ENCODE data around the gene ALKBH5.

The ALKBH5 gene

GRCh38 chr17:18224387-18225120 is 40.9 kb downstream of the ALKBH5 start:
- Histone ChIP-seq H3K27ac (ENCODE audit: low read length) (no peak overlapping the region), H3K9me3 (ENCODE audit: control insufficient read depth in 2 of 2, low read length in 2 of 2) (no peaks in the 10 kb centered on the region)

GRCh38 chr17:18225121-18225641 is 41.6 kb downstream of the ALKBH5 start, which contains the start of gene LLGL1:
Gene LLGL1, plus strand, starts transcription at chr17:18225635. Its CDS starts 48 bp downstream, at chr17:18225683.
- H3K4me1 ChIP-seq (ENCODE audit: control insufficient read depth, insufficient read depth, low read length) = peaks cover 23% of the 10 kb centered on the region
- H3K4me3 ChIP-seq (ENCODE audit: low read length in 2 of 2) = peak within 1 kb of the TSS; percentile 84
- no peaks in the 10 kb centered on the region for H3K27me3 ChIP-seq (ENCODE audit: control insufficient read depth in 1 of 2, insufficient read depth in 2 of 2, low read length in 2 of 2)
- no peaks in the 10 kb centered on the region for H3K36me3 ChIP-seq (ENCODE audit: control insufficient read depth in 2 of 2, insufficient read depth in 2 of 2, low read length in 2 of 2)
- H3K9me3 ChIP-seq (ENCODE audit: control insufficient read depth in 2 of 2, low read length in 2 of 2) = no peaks in the 10 kb centered on the region
- no peak within 1 kb of the TSS for H3K27ac ChIP-seq (ENCODE audit: low read length)
- peak within 1 kb of the TSS; percentile 80 to 89 for H3K9ac ChIP-seq (ENCODE audit: low read length in 2 of 2)

More at GRCh38 chr17:18224387-18225120, 40.9 kb downstream of the ALKBH5 start:
- Histone ChIP-seq H3K27me3 (ENCODE audit: control insufficient read depth in 1 of 2, insufficient read depth in 2 of 2, low read length in 2 of 2) (no peaks in the 10 kb centered on the region), H3K9ac (ENCODE audit: low read length in 2 of 2) (peak overlapping the region; percentile 55 to 65), H3K4me3 (ENCODE audit: low read length in 2 of 2) (peak overlapping the region; percentile 67 to 69), H3K36me3 (ENCODE audit: control insufficient read depth in 2 of 2, insufficient read depth in 2 of 2, low read length in 2 of 2) (no peaks in the 10 kb centered on the region), H3K4me1 (ENCODE audit: control insufficient read depth, insufficient read depth, low read length) (peaks cover 23% of the 10 kb centered on the region)

- H3K27me3 ChIP-seq (ENCODE audit: control insufficient read depth in 1 of 2, insufficient read depth in 2 of 2, low read length in 2 of 2) = no peaks in the 10 kb centered on the region
- H3K4me1 ChIP-seq (ENCODE audit: control insufficient read depth, insufficient read depth, low read length) = peaks cover 23% of the 10 kb centered on the region
- H3K36me3 ChIP-seq (ENCODE audit: control insufficient read depth in 2 of 2, insufficient read depth in 2 of 2, low read length in 2 of 2) = no peaks in the 10 kb centered on the region
- H3K9ac ChIP-seq (ENCODE audit: low read length in 2 of 2) = peak overlapping the region; percentile 80 to 89
- H3K4me3 ChIP-seq (ENCODE audit: low read length in 2 of 2) = peak overlapping the region; percentile 84
- no peak overlapping the region for H3K27ac ChIP-seq (ENCODE audit: low read length)
- H3K9me3 ChIP-seq (ENCODE audit: control insufficient read depth in 2 of 2, low read length in 2 of 2) = no peaks in the 10 kb centered on the region
Measured at GRCh38 chr17:18225642-18226283, 42.1 kb downstream of the ALKBH5 start.

GRCh38 chr17:18226284-18226945 is 42.8 kb downstream of the ALKBH5 start:
- no peak overlapping the region for H3K27ac ChIP-seq (ENCODE audit: low read length)
- peak overlapping the region; percentile 80 to 89 for H3K9ac ChIP-seq (ENCODE audit: low read length in 2 of 2)
- H3K4me1 ChIP-seq (ENCODE audit: control insufficient read depth, insufficient read depth, low read length) = peaks cover 23% of the 10 kb centered on the region

GRCh38 chr17:18227635-18228034 is 44.0 kb downstream of the ALKBH5 start:
- no peak overlapping the region for H3K4me3 ChIP-seq (ENCODE audit: low read length in 2 of 2)
- no peaks in the 10 kb centered on the region for H3K36me3 ChIP-seq (ENCODE audit: control insufficient read depth in 2 of 2, insufficient read depth in 2 of 2, low read length in 2 of 2)
- no peak overlapping the region for H3K27ac ChIP-seq (ENCODE audit: low read length)
- no peaks in the 10 kb centered on the region for H3K9me3 ChIP-seq (ENCODE audit: control insufficient read depth in 2 of 2, low read length in 2 of 2)
- no peaks in the 10 kb centered on the region for H3K27me3 ChIP-seq (ENCODE audit: control insufficient read depth in 1 of 2, insufficient read depth in 2 of 2, low read length in 2 of 2)
- H3K9ac ChIP-seq (ENCODE audit: low read length in 2 of 2) = no peak overlapping the region
- peaks cover 23% of the 10 kb centered on the region for H3K4me1 ChIP-seq (ENCODE audit: control insufficient read depth, insufficient read depth, low read length)

More at GRCh38 chr17:18226284-18226945, 42.8 kb downstream of the ALKBH5 start:
- Histone ChIP-seq H3K27me3 (ENCODE audit: control insufficient read depth in 1 of 2, insufficient read depth in 2 of 2, low read length in 2 of 2) (no peaks in the 10 kb centered on the region), H3K4me3 (ENCODE audit: low read length in 2 of 2) (peak overlapping the region; percentile 84), H3K36me3 (ENCODE audit: control insufficient read depth in 2 of 2, insufficient read depth in 2 of 2, low read length in 2 of 2) (no peaks in the 10 kb centered on the region), H3K9me3 (ENCODE audit: control insufficient read depth in 2 of 2, low read length in 2 of 2) (no peaks in the 10 kb centered on the region)

GRCh38 chr17:18228176-18228682 is 44.6 kb downstream of the ALKBH5 start:
- peaks cover 23% of the 10 kb centered on the region for H3K4me1 ChIP-seq (ENCODE audit: control insufficient read depth, insufficient read depth, low read length)
- H3K4me3 ChIP-seq (ENCODE audit: low read length in 2 of 2) = no peak overlapping the region
- H3K9ac ChIP-seq (ENCODE audit: low read length in 2 of 2) = no peak overlapping the region
- H3K27me3 ChIP-seq (ENCODE audit: control insufficient read depth in 1 of 2, insufficient read depth in 2 of 2, low read length in 2 of 2) = no peaks in the 10 kb centered on the region
- H3K36me3 ChIP-seq (ENCODE audit: control insufficient read depth in 2 of 2, insufficient read depth in 2 of 2, low read length in 2 of 2) = no peaks in the 10 kb centered on the region
- no peak overlapping the region for H3K27ac ChIP-seq (ENCODE audit: low read length)
- H3K9me3 ChIP-seq (ENCODE audit: control insufficient read depth in 2 of 2, low read length in 2 of 2) = no peaks in the 10 kb centered on the region

GRCh38 chr17:18229254-18229653 is 45.6 kb downstream of the ALKBH5 start:
- Histone ChIP-seq H3K4me3 (ENCODE audit: low read length in 2 of 2) (no peak overlapping the region), H3K27ac (ENCODE audit: low read length) (no peak overlapping the region), H3K9ac (ENCODE audit: low read length in 2 of 2) (no peak overlapping the region), H3K4me1 (ENCODE audit: control insufficient read depth, insufficient read depth, low read length) (peaks cover 22% of the 10 kb centered on the region), H3K27me3 (ENCODE audit: control insufficient read depth in 1 of 2, insufficient read depth in 2 of 2, low read length in 2 of 2) (no peaks in the 10 kb centered on the region), H3K36me3 (ENCODE audit: control insufficient read depth in 2 of 2, insufficient read depth in 2 of 2, low read length in 2 of 2) (peaks cover 2 to 4% of the 10 kb centered on the region in 2 donors), H3K9me3 (ENCODE audit: control insufficient read depth in 2 of 2, low read length in 2 of 2) (no peaks in the 10 kb centered on the region)

GRCh38 chr17:18229771-18230170 is 46.1 kb downstream of the ALKBH5 start:
- Histone ChIP-seq H3K4me1 (ENCODE audit: control insufficient read depth, insufficient read depth, low read length) (peaks cover 17% of the 10 kb centered on the region), H3K27me3 (ENCODE audit: control insufficient read depth in 1 of 2, insufficient read depth in 2 of 2, low read length in 2 of 2) (no peaks in the 10 kb centered on the region), H3K9ac (ENCODE audit: low read length in 2 of 2) (no peak overlapping the region), H3K4me3 (ENCODE audit: low read length in 2 of 2) (no peak overlapping the region), H3K36me3 (ENCODE audit: control insufficient read depth in 2 of 2, insufficient read depth in 2 of 2, low read length in 2 of 2) (peaks cover 5 to 7% of the 10 kb centered on the region in 2 donors), H3K27ac (ENCODE audit: low read length) (no peak overlapping the region), H3K9me3 (ENCODE audit: control insufficient read depth in 2 of 2, low read length in 2 of 2) (no peaks in the 10 kb centered on the region)

GRCh38 chr17:18230288-18231141 is 46.9 kb downstream of the ALKBH5 start:
- Histone ChIP-seq H3K27ac (ENCODE audit: low read length) (no peak overlapping the region), H3K36me3 (ENCODE audit: control insufficient read depth in 2 of 2, insufficient read depth in 2 of 2, low read length in 2 of 2) (peaks cover 8 to 12% of the 10 kb centered on the region in 2 donors), H3K9me3 (ENCODE audit: control insufficient read depth in 2 of 2, low read length in 2 of 2) (no peaks in the 10 kb centered on the region), H3K4me3 (ENCODE audit: low read length in 2 of 2) (no peak overlapping the region), H3K4me1 (ENCODE audit: control insufficient read depth, insufficient read depth, low read length) (peaks cover 12% of the 10 kb centered on the region), H3K27me3 (ENCODE audit: control insufficient read depth in 1 of 2, insufficient read depth in 2 of 2, low read length in 2 of 2) (no peaks in the 10 kb centered on the region), H3K9ac (ENCODE audit: low read length in 2 of 2) (no peak overlapping the region)

GRCh38 chr17:18231164-18231563 is 47.5 kb downstream of the ALKBH5 start:
- H3K4me1 ChIP-seq (ENCODE audit: control insufficient read depth, insufficient read depth, low read length) = peaks cover 9% of the 10 kb centered on the region
- no peak overlapping the region for H3K4me3 ChIP-seq (ENCODE audit: low read length in 2 of 2)

More at GRCh38 chr17:18231164-18231563, 47.5 kb downstream of the ALKBH5 start:
- H3K27me3 ChIP-seq (ENCODE audit: control insufficient read depth in 1 of 2, insufficient read depth in 2 of 2, low read length in 2 of 2) = no peaks in the 10 kb centered on the region
- H3K36me3 ChIP-seq (ENCODE audit: control insufficient read depth in 2 of 2, insufficient read depth in 2 of 2, low read length in 2 of 2) = peaks cover 8 to 16% of the 10 kb centered on the region in 2 donors
- no peaks in the 10 kb centered on the region for H3K9me3 ChIP-seq (ENCODE audit: control insufficient read depth in 2 of 2, low read length in 2 of 2)
- no peak overlapping the region for H3K9ac ChIP-seq (ENCODE audit: low read length in 2 of 2)
- no peak overlapping the region for H3K27ac ChIP-seq (ENCODE audit: low read length)
